SU-DHL-6 (cell line): ENCODE measurements around the gene TOP3A.

Source experiments
- H2AFZ ChIP-seq: fragments of 200-600 bp; sonication (generic); 2 replicates; pipeline ENCODE4 v1.6.1; 2014; ENCODE audit warnings: low read depth, mild to moderate bottlenecking, moderate library complexity, mixed read lengths, antibody characterized with exemption, low read length; ENCODE audit not compliant: severe bottlenecking
- H3F3A ChIP-seq: fragments of 200-600 bp; shearing (Covaris generic); 2 replicates; pipeline ENCODE4 v1.6.0; 2016; ENCODE audit warnings: antibody characterized with exemption, mild to moderate bottlenecking; ENCODE audit not compliant: insufficient read depth
- H3K27ac ChIP-seq: fragments of 200-600 bp; sonication (generic); 2 replicates; pipeline ENCODE4 v1.5.1; 2016; ENCODE audit warnings: low read depth, mild to moderate bottlenecking, low read length, moderate library complexity, mixed read lengths
- H3K27me3 ChIP-seq: fragments of 200-600 bp; sonication (generic), shearing (Covaris generic); 2 replicates; pipeline ENCODE4 v1.6.0; 2014; ENCODE audit warnings: mild to moderate bottlenecking, low read length
- H3K36me3 ChIP-seq: fragments of 200-600 bp; sonication (generic); 2 replicates; pipeline ENCODE4 v1.6.1; 2014; ENCODE audit warnings: mild to moderate bottlenecking, low read length, mixed read lengths
- H3K4me2 ChIP-seq: fragments of 300-600, 200-600 bp; shearing (Covaris generic), sonication (generic); 2 replicates; pipeline ENCODE4 v1.6.0; 2014; ENCODE audit warnings: low read length, low read depth, mild to moderate bottlenecking; ENCODE audit not compliant: poor library complexity, severe bottlenecking
- H3K4me3 ChIP-seq: fragments of 200-600 bp; sonication (generic); 2 replicates; pipeline ENCODE4 v1.5.1; 2014; ENCODE audit warnings: antibody characterized with exemption, low read length, mild to moderate bottlenecking, mixed read lengths; ENCODE audit not compliant: insufficient read depth, poor library complexity, severe bottlenecking
- H3K79me2 ChIP-seq: fragments of 200-600 bp; sonication (generic); 2 replicates; pipeline ENCODE4 v1.6.1; 2014; ENCODE audit warnings: mild to moderate bottlenecking, low read length, moderate library complexity; ENCODE audit not compliant: insufficient read depth
- H3K9ac ChIP-seq: fragments of 200-600 bp; sonication (generic); 2 replicates; pipeline ENCODE4 v1.7.0; 2014; ENCODE audit warnings: mild to moderate bottlenecking, low read length
- H3K9me2 ChIP-seq: fragments of 200-600 bp; sonication (generic); replicated peaks from 2 replicates; pipeline ENCODE4 v1.6.1; 2014; ENCODE audit warnings: low read length; ENCODE audit not compliant: insufficient read depth
- H3K9me3 ChIP-seq: fragments of 200-600 bp; sonication (generic); 2 replicates; pipeline ENCODE4 v1.6.1; 2014; ENCODE audit warnings: low read length, mixed read lengths; ENCODE audit not compliant: insufficient read depth
- H4K20me1 ChIP-seq: fragments of 200-600 bp; sonication (generic); 2 replicates; pipeline ENCODE4 v1.6.1; 2014; ENCODE audit warnings: low read depth, mild to moderate bottlenecking, antibody characterized with exemption, low read length, moderate library complexity, mixed read lengths
- EZH2phosphoT487 ChIP-seq: fragments of 200-600 bp; sonication (generic), shearing (Covaris generic); conservative IDR thresholded peaks from 2 replicates; pipeline ENCODE4 v1.6.1; 2018; ENCODE audit warnings: mild to moderate bottlenecking, antibody characterized with exemption, low read length, moderate library complexity, mixed read lengths
- TF ChIP-seq, protein P1 (sequence below): fragments of 200-600 bp; sonication (generic); IDR thresholded peaks from one replicate; pipeline ENCODE4 v1.5.1; 2017; ENCODE audit warnings: antibody characterized with exemption, mild to moderate bottlenecking, low read length, moderate library complexity; ENCODE audit not compliant: insufficient read depth, poor library complexity, severe bottlenecking

TOP3A gene

DNA sequence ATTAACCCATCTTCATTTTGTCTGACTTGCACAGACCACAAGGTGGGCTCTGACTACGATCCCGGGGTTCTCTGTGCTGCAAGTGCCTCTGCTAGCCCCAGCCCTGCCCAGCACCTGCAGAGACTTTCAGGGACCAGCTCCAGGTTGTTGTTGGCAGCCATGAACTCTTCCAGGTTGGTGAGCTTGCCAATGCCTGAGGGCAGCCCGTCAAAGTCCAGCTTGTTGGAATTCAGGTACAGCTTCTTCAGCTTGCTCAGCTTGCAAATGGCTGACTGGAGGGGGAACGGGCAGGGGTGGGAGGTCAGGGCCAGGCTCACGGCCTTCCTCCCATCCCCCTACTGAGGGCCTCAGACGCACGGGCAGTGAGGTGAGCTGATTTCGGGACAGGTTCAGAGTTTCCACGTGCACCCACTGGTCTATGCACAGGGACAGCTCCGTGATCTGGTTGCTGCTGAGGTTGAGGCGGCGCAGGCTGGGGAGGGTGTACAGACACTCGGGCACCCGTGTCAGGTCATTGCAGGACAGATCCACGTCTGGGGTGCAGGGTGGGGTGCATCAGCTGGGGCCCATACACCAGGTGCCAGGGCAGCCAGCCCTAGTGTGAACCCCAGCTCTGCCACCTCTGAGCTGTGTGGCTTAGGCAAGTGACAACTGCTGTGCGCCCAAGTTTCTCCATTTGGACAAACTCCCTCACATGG, 61.5 kb downstream of the TOP3A start:
- H3K4me3 ChIP-seq: no peak overlapping the region
- no peaks in the 10 kb centered on the region for H3K9me2 ChIP-seq
- H3K27me3 ChIP-seq: no peaks in the 10 kb centered on the region
- H3K9me3 ChIP-seq: no peaks in the 10 kb centered on the region
- H3K9ac ChIP-seq: no peak overlapping the region
- no peaks in the 10 kb centered on the region for H4K20me1 ChIP-seq
- no peaks in the 10 kb centered on the region for H3F3A ChIP-seq
- peaks cover 13% of the 10 kb centered on the region; the same call in 1 of the 2 replicates for H3K79me2 ChIP-seq
- H3K4me2 ChIP-seq: no peak overlapping the region
- H3K36me3 ChIP-seq: no peaks in the 10 kb centered on the region
- TF ChIP-seq, protein P1, sequence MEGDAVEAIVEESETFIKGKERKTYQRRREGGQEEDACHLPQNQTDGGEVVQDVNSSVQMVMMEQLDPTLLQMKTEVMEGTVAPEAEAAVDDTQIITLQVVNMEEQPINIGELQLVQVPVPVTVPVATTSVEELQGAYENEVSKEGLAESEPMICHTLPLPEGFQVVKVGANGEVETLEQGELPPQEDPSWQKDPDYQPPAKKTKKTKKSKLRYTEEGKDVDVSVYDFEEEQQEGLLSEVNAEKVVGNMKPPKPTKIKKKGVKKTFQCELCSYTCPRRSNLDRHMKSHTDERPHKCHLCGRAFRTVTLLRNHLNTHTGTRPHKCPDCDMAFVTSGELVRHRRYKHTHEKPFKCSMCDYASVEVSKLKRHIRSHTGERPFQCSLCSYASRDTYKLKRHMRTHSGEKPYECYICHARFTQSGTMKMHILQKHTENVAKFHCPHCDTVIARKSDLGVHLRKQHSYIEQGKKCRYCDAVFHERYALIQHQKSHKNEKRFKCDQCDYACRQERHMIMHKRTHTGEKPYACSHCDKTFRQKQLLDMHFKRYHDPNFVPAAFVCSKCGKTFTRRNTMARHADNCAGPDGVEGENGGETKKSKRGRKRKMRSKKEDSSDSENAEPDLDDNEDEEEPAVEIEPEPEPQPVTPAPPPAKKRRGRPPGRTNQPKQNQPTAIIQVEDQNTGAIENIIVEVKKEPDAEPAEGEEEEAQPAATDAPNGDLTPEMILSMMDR: no peak
- TF ChIP-seq EZH2phosphoT487: no peak
- H2AFZ ChIP-seq: no peak overlapping the region
- H3K27ac ChIP-seq: no peak overlapping the region

DNA sequence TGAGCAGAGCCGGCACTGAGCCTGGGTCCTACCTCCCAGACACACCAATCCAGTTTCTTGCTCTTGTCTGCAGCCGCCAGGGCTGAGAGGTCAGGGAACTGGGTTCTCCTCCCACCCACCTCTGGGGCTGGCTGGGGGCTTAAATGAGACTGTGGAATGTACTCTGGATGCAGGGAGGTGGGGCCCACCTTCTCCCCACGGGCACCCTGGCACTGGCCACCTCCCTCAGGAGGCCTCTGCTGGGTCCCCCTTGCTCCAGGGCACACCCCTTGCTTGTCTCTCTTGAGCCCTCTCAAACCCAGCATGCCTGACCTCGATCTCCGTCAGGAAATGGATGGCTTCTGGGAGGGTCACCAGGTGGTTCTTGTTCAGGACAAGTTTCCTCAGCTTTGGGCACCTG, 62.6 kb downstream of the TOP3A start:
- Histone ChIP-seq H3K9ac (no peak overlapping the region), H2AFZ (no peak overlapping the region)

DNA sequence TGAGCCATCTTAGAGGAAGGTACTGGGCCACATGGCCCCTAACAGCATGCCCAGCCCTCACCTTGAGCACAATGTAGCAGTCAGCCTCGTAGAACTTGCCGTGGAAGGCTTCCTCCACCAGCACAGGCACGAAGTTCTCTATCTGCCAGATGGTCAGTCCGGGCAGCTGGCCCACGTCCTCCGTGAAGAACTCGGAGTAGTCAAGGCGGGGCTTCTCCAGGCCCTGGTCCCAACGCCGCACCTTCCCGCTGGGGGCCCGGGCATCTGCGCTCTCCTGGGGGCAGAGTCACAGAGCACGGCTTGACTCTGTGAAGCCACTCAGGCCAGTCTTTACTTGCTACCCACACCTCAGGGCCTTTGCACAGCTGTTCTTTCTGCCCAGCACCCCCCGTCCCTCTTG, 63.6 kb downstream of the TOP3A start:
- TF ChIP-seq, protein P1: no peak
- no peak for TF ChIP-seq EZH2phosphoT487
- no peaks in the 10 kb centered on the region for H4K20me1 ChIP-seq
- H3K27me3 ChIP-seq: no peaks in the 10 kb centered on the region
- no peak overlapping the region for H2AFZ ChIP-seq
- no peaks in the 10 kb centered on the region for H3K9me3 ChIP-seq
- no peak overlapping the region for H3K9ac ChIP-seq
- no peak overlapping the region for H3K4me3 ChIP-seq
- no peaks in the 10 kb centered on the region for H3K9me2 ChIP-seq
- no peaks in the 10 kb centered on the region for H3F3A ChIP-seq
- H3K27ac ChIP-seq: no peak overlapping the region
- no peaks in the 10 kb centered on the region for H3K36me3 ChIP-seq
- H3K79me2 ChIP-seq: no peaks in the 10 kb centered on the region
- H3K4me2 ChIP-seq: no peak overlapping the region

More for the DNA sequence above, 62.6 kb downstream of the TOP3A start:
- Histone ChIP-seq H3K27me3 (no peaks in the 10 kb centered on the region), H3K27ac (no peak overlapping the region), H3K4me2 (no peak overlapping the region), H3K36me3 (no peaks in the 10 kb centered on the region), H3K9me3 (no peaks in the 10 kb centered on the region), H4K20me1 (no peaks in the 10 kb centered on the region), H3K79me2 (peaks cover 2% of the 10 kb centered on the region; the same call in 1 of the 2 replicates), H3F3A (no peaks in the 10 kb centered on the region), H3K9me2 (no peaks in the 10 kb centered on the region), H3K4me3 (no peak overlapping the region)
- TF ChIP-seq, protein P1: no peak
- TF ChIP-seq EZH2phosphoT487: no peak
